SK-N-SH (cell line): ENCODE results near the gene ID4. TPM values are rescaled to one million over a fixed set of nuclear protein-coding genes. Genes with fewer than 3 reads are reported as not detected.

ENCODE experiments used
- CTCF ChIA-PET: fragments of 300-600, 350-600 bp; formaldehyde crosslinking; extraction: SDS; loops from one replicate; lab custom pipeline; 2021; lab: Yijun Ruan, JAX
- POLR2A ChIA-PET: fragments of 350-600 bp; sonication (Branson Sonifier 250); formaldehyde crosslinking; extraction: SDS; loops from one replicate; lab custom pipeline; 2020; ENCODE audit warnings: antibody characterized with exemption, inconsistent platforms; lab: Yijun Ruan, JAX
- DNase-seq: peaks from one replicate; pipeline ENCODE4 v3.0.0; 2012
- H2AFZ ChIP-seq: fragments of 200-600 bp; sonication (generic); 2 replicates; pipeline ENCODE4 v1.8.1; 2016; ENCODE audit warnings: antibody characterized with exemption, mild to moderate bottlenecking, low read depth
- H3F3A ChIP-seq: fragments of 200-600 bp; sonication (generic); replicated peaks from 2 replicates; pipeline ENCODE3; 2016; ENCODE audit warnings: antibody characterized with exemption, mild to moderate bottlenecking; ENCODE audit not compliant: insufficient read depth
- H3K27ac ChIP-seq, 2 experiments: fragments of 200-500 bp in 1 of 2; fragments of 200-600 bp in 1 of 2; sonication (Bioruptor generic) in 1 of 2; sonication (generic), shearing (Covaris generic) in 1 of 2; 2 replicates each; pipeline versions ENCODE4 v1.5.1 to v1.6.1; 2014 to 2016; ENCODE audit warnings: low read depth in 2 of 2, inconsistent platforms in 1 of 2, low read length in 1 of 2, mild to moderate bottlenecking in 1 of 2, mixed read lengths in 1 of 2
- H3K27me3 ChIP-seq: fragments of 200-600 bp; sonication (generic), shearing (Covaris generic); 2 replicates; pipeline ENCODE4 v1.6.1; 2016; ENCODE audit warnings: mixed run types; ENCODE audit not compliant: insufficient read depth
- H3K36me3 ChIP-seq, 2 experiments: fragments of 200-500 bp in 1 of 2; fragments of 200-600 bp in 1 of 2; sonication (Bioruptor generic) in 1 of 2; sonication (generic) in 1 of 2; replicated peaks in 1 of 2; 2 replicates each; pipeline versions ENCODE3 to v1.5.1; 2014 to 2016; ENCODE audit warnings: low read length in 1 of 2, mild to moderate bottlenecking in 1 of 2; ENCODE audit not compliant: insufficient read depth in 2 of 2, control insufficient read depth in 1 of 2
- H3K4me1 ChIP-seq, 2 experiments: fragments of 200-500 bp in 1 of 2; fragments of 200-600 bp in 1 of 2; sonication (Bioruptor generic) in 1 of 2; sonication (generic), shearing (Covaris generic) in 1 of 2; 2 replicates each; pipeline versions ENCODE4 v1.5.1 to v1.6.1; 2014 to 2016; ENCODE audit warnings: low read depth in 1 of 2, low read length in 1 of 2, mixed run types in 1 of 2; ENCODE audit not compliant: insufficient read depth in 2 of 2, control insufficient read depth in 1 of 2
- H3K4me2 ChIP-seq: fragments of 200-600 bp; sonication (generic), shearing (Covaris generic); 2 replicates; pipeline ENCODE4 v1.6.1; 2017; ENCODE audit warnings: mixed run types
- H3K4me3 ChIP-seq, 2 experiments: fragments of 200-500 bp in 1 of 2; fragments of 200-600 bp in 1 of 2; sonication (Bioruptor generic) in 1 of 2; sonication (generic), shearing (Covaris generic) in 1 of 2; 2 replicates each; pipeline versions ENCODE4 v1.5.1 to v1.8.1; 2014 to 2016; ENCODE audit warnings: low read depth in 2 of 2, inconsistent platforms in 1 of 2, low read length in 1 of 2, mild to moderate bottlenecking in 1 of 2, mixed read lengths in 1 of 2, moderate library complexity in 1 of 2
- H3K79me2 ChIP-seq: fragments of 200-600 bp; sonication (generic); 2 replicates; pipeline ENCODE4 v1.8.1; 2017; ENCODE audit warnings: mild to moderate bottlenecking; ENCODE audit not compliant: insufficient read depth
- H3K9ac ChIP-seq: fragments of 200-600 bp; sonication (generic); 2 replicates; pipeline ENCODE4 v1.6.1; 2017; ENCODE audit warnings: mixed run types
- H3K9me2 ChIP-seq: fragments of 200-600 bp; sonication (generic); 2 replicates; pipeline ENCODE4 v1.6.1; 2017; ENCODE audit warnings: mixed run types
- H3K9me3 ChIP-seq: fragments of 200-600 bp; sonication (generic); 2 replicates; pipeline ENCODE4 v1.6.1; 2017; ENCODE audit warnings: mixed run types, mild to moderate bottlenecking, moderate library complexity
- H4K20me1 ChIP-seq: fragments of 200-600 bp; sonication (generic); 2 replicates; pipeline ENCODE4 v1.6.1; 2017; ENCODE audit warnings: mild to moderate bottlenecking, mixed run types; ENCODE audit not compliant: insufficient read depth
- CHD2 ChIP-seq: fragments of 150-350 bp; IDR thresholded peaks from 2 replicates; pipeline ENCODE4 v1.6.1; 2018; ENCODE audit warnings: low read length; ENCODE audit not compliant: partially characterized antibody
- FOSL2 ChIP-seq: IDR thresholded peaks from 2 replicates; pipeline ENCODE4 v1.4.0; 2012; ENCODE audit warnings: low read depth, mild to moderate bottlenecking, moderate library complexity, borderline replicate concordance
- GATA2 ChIP-seq: sonication (generic); formaldehyde crosslinking; IDR thresholded peaks from 2 replicates; pipeline ENCODE4 v1.5.0; 2020; ENCODE audit warnings: mild to moderate bottlenecking, missing genetic modification reagents
- IRF3 ChIP-seq: fragments of 150-350 bp; IDR thresholded peaks from 2 replicates; pipeline ENCODE4 v1.6.1; 2016; ENCODE audit warnings: mild to moderate bottlenecking, low read depth, low read length
- JUND ChIP-seq: IDR thresholded peaks from 2 replicates; pipeline ENCODE4 v1.4.0; 2012
- MXI1 ChIP-seq: IDR thresholded peaks from 2 replicates; pipeline ENCODE4 v1.6.1; 2012; ENCODE audit warnings: mild to moderate bottlenecking, low read depth, low read length, improper control_type of control experiment
- NRF1 ChIP-seq: IDR thresholded peaks from 2 replicates; pipeline ENCODE4 v1.6.1; 2012; ENCODE audit warnings: low read depth, mild to moderate bottlenecking, low read length
- PBX3 ChIP-seq: IDR thresholded peaks from 2 replicates; pipeline ENCODE4; 2012
- RAD21 ChIP-seq: IDR thresholded peaks from 2 replicates; pipeline ENCODE4 v1.6.1; 2012; ENCODE audit warnings: mild to moderate bottlenecking, low read length
- RCOR1 ChIP-seq: fragments of 150-350 bp; IDR thresholded peaks from 2 replicates; pipeline ENCODE4 v1.6.1; 2017; ENCODE audit warnings: antibody characterized with exemption, low read length
- SIN3A ChIP-seq: IDR thresholded peaks from 2 replicates; pipeline ENCODE4 v1.6.1; 2012; ENCODE audit warnings: low read depth, mild to moderate bottlenecking, low read length, moderate library complexity, borderline replicate concordance
- TEAD4 ChIP-seq: IDR thresholded peaks from 2 replicates; pipeline ENCODE4 v1.4.0; 2012; ENCODE audit warnings: mild to moderate bottlenecking, borderline replicate concordance; ENCODE audit not compliant: insufficient read depth
- WGBS: methylation state at CpG from one replicate; pipeline ENCODE4 v1.1.6; 2017; ENCODE audit warnings: low lambda C conversion rate; 5-methylcytosine and 5-hydroxymethylcytosine counted together
- polyA plus RNA-seq, 3 experiments: library from polyadenylated mRNA; depleted of rRNA; stranded (reverse); fragments of >200 nt; gene quantifications; 2 replicates each; pipeline ENCODE4 v1.2.3, GENCODE V29; 2012
- TF ChIP-seq, protein P1 (sequence below): IDR thresholded peaks from 2 replicates; pipeline ENCODE4 v1.4.0; 2012; ENCODE audit warnings: low read depth, borderline replicate concordance

ID4 gene
- polyA plus RNA-seq, 1 of the 3 experiments (the other 2 are of a cell fraction) = 4.9 TPM

DNA sequence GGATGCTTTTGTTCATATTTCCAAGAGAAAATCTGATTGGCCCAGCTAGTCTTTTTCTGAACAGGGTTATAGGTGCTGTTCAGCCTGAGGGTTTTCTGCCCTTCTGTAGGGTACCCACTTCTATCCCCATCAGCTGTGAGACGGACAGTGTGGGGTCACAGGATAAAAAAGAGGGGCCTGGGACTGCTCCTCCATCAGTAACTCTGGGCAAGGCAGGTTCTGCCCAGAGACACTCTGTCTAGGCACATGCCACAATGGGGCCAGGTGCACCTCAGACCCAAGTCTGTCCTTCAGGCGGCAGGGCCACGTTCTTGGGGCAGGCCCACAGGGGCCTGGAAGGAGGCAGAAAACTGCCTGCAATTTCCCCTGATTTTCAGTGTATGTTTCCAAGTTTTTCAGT, 20.0 kb downstream of the ID4 start:
- CTCF ChIA-PET = interaction anchor here (1.0 kb wide), 1 partner anchor 17 kb away, joined by 4 read pairs; no protein-coding TSS in a partner anchor
- TF ChIP-seq, protein P1, sequence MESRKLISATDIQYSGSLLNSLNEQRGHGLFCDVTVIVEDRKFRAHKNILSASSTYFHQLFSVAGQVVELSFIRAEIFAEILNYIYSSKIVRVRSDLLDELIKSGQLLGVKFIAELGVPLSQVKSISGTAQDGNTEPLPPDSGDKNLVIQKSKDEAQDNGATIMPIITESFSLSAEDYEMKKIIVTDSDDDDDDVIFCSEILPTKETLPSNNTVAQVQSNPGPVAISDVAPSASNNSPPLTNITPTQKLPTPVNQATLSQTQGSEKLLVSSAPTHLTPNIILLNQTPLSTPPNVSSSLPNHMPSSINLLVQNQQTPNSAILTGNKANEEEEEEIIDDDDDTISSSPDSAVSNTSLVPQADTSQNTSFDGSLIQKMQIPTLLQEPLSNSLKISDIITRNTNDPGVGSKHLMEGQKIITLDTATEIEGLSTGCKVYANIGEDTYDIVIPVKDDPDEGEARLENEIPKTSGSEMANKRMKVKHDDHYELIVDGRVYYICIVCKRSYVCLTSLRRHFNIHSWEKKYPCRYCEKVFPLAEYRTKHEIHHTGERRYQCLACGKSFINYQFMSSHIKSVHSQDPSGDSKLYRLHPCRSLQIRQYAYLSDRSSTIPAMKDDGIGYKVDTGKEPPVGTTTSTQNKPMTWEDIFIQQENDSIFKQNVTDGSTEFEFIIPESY = no peak
- TF ChIP-seq PBX3 = no peak
- TF ChIP-seq, all 33 proteins: peak for 0
- Histone ChIP-seq H3K36me3 (no peaks in the 10 kb centered on the region), H4K20me1 (no peaks in the 10 kb centered on the region), H3K9ac (no peak overlapping the region), H3F3A (no peaks in the 10 kb centered on the region), H3K27ac (no peak overlapping the region), H3K4me2 (no peak overlapping the region), H3K4me1 (no peaks in the 10 kb centered on the region), H3K4me3 (no peak overlapping the region), H3K27me3 (no peaks in the 10 kb centered on the region; the same call in 1 of the 2 replicates), H3K9me3 (no peaks in the 10 kb centered on the region), H2AFZ (no peak overlapping the region), H3K9me2 (no peaks in the 10 kb centered on the region), H3K79me2 (no peaks in the 10 kb centered on the region)
- no peak for DNase-seq
- POLR2A ChIA-PET = no interaction called here
- 57% methylated on average over 3 of the region's 3 CpGs for WGBS

- Histone ChIP-seq H3K9me2 (no peaks in the 10 kb centered on the region), H3K9ac (no peak overlapping the region)
- CTCF ChIA-PET = no interaction called here
- no peak for TF ChIP-seq RAD21
- no peak for TF ChIP-seq JUND
- TF ChIP-seq RCOR1 = no peak
- TF ChIP-seq GATA2 (CRISPR knock-in tag) = no peak
- no peak for TF ChIP-seq TEAD4
- TF ChIP-seq IRF3 = no peak
- TF ChIP-seq, protein P1 = no peak
- no peak for TF ChIP-seq NRF1
- TF ChIP-seq CHD2 = no peak
- TF ChIP-seq SIN3A = no peak
- TF ChIP-seq MXI1 = no peak
- TF ChIP-seq FOSL2 = no peak
- TF ChIP-seq, all 33 proteins: peak for 0
- H3K9me3 ChIP-seq = no peaks in the 10 kb centered on the region
- no peaks in the 10 kb centered on the region; the same call in 1 of the 2 replicates for H3K27me3 ChIP-seq
- no peaks in the 10 kb centered on the region for H4K20me1 ChIP-seq
- H3K36me3 ChIP-seq = no peaks in the 10 kb centered on the region
- no peak overlapping the region for H3K4me3 ChIP-seq
- no peaks in the 10 kb centered on the region for H3F3A ChIP-seq
- DNase-seq = no peak
- WGBS = 45% methylated on average over 4 of the region's 4 CpGs
- POLR2A ChIA-PET = no interaction called here
- no peak overlapping the region for H3K4me2 ChIP-seq
- no peaks in the 10 kb centered on the region for H3K79me2 ChIP-seq
- H3K4me1 ChIP-seq = no peaks in the 10 kb centered on the region
- H2AFZ ChIP-seq = no peak overlapping the region
- no peak overlapping the region for H3K27ac ChIP-seq
Observed at GRCh38 chr6:19857703-19858102, 20.5 kb downstream of the ID4 start.
